Subcutaneous adipose tissue (tissue), 4 donors: ENCODE data around the gene PTRH1. TPM values are rescaled to one million over a fixed set of nuclear protein-coding genes. Genes with fewer than 3 reads are reported as not detected.

Experiments used
- CTCF ChIP-seq: fragments of 450-650 bp; IDR thresholded peaks from one replicate; pipeline ENCODE4 v1.5.1; 2016; ENCODE audit warnings: low read depth, mild to moderate bottlenecking, control low read depth, antibody characterized with exemption, moderate library complexity
- total RNA-seq, 4 donors: library from RNA; depleted of rRNA; stranded (reverse); fragments of >200 nt; gene quantifications; one replicate each; pipeline ENCODE4 v1.1.0, GENCODE V29; 2016

The PTRH1 gene
- total RNA-seq, 4 donors from 2014 or later = 9.9 to 32.8 (median 17.2) TPM

- TF ChIP-seq CTCF = no peak
Measured at GRCh38 chr9:127664324-127664677, 51.2 kb downstream of the PTRH1 start.

Other genes with a start within 250 kb of the PTRH1 start
- 100 to 1,000 TPM in 1 of 4 donors, 10 to 100 TPM in 3; 23.2 to 116 (median 69.3) TPM for gene STXBP1, start 103.4 kb downstream of the PTRH1 start, total RNA-seq
- gene CFAP157, start 8.7 kb downstream of the PTRH1 start, total RNA-seq = not detected
- gene TTC16, start 416 bp upstream of the PTRH1 start, total RNA-seq = under 1 TPM in 1 of 4 donors, not detected in 3; 0.16 TPM
- gene TOR2A, start 19.6 kb upstream of the PTRH1 start, total RNA-seq = 10 to 100 TPM in 2 of 4 donors, 1 to 10 TPM in 2; 4.1 to 14.3 (median 8.8) TPM
- gene SH2D3C, start 63.0 kb upstream of the PTRH1 start, total RNA-seq = 10 to 100 TPM in 1 of 4 donors, 1 to 10 TPM in 3; 6.8 to 23.0 (median 8.4) TPM
- gene CDK9, start 70.4 kb upstream of the PTRH1 start, total RNA-seq = 10 to 100 TPM; 44.0 to 91.4 (median 56.2) TPM
- gene FPGS, start 87.2 kb upstream of the PTRH1 start, total RNA-seq = 100 to 1,000 TPM in 1 of 4 donors, 10 to 100 TPM in 3; 42.0 to 230 (median 75.4) TPM
- 100 to 1,000 TPM in 1 of 4 donors, 10 to 100 TPM in 3; 37.9 to 153 (median 50.8) TPM for gene ENG, start 139.0 kb upstream of the PTRH1 start, total RNA-seq
- gene AK1, start 162.0 kb upstream of the PTRH1 start, total RNA-seq = 10 to 100 TPM; 14.2 to 35.6 (median 19.1) TPM
- 100 to 1,000 TPM; 101 to 287 (median 176) TPM for gene ST6GALNAC6, start 183.9 kb upstream of the PTRH1 start, total RNA-seq
- 10 to 100 TPM in 3 of 4 donors, 1 to 10 TPM in 1; 9.6 to 39.1 (median 21.4) TPM for gene ST6GALNAC4, start 201.4 kb upstream of the PTRH1 start, total RNA-seq
- 1 to 10 TPM in 2 of 4 donors, under 1 TPM in 1, not detected in 1; 0.44 to 2.3 (median 1.0) TPM for gene PIP5KL1, start 215.1 kb upstream of the PTRH1 start, total RNA-seq
- gene DPM2, start 222.2 kb upstream of the PTRH1 start, total RNA-seq = 10 to 100 TPM in 2 of 4 donors, 1 to 10 TPM in 2; 7.5 to 14.2 (median 9.6) TPM